ENCODE results near the gene INHBC.

DNA sequence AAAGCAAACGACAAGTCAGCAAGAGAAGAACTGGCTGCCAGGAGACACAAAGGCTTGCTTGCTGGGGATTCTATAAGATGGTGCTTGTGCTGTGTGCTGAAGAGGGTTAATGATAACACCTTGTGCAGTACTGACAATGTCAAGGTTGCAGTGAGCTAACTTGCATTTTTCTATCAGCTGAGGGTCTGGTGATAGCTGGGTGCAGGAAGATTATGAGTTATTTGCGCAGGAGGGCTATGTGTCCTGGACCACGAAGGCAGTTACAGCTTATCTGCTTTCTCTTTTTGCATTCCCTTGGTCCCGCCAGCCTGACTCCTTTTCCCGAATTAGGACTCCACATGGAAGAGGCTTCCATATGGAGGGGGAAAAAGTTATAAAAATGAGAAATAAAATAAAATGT, 46.2 kb upstream of the INHBC start:
- TF ChIP-seq, protein P1, sequence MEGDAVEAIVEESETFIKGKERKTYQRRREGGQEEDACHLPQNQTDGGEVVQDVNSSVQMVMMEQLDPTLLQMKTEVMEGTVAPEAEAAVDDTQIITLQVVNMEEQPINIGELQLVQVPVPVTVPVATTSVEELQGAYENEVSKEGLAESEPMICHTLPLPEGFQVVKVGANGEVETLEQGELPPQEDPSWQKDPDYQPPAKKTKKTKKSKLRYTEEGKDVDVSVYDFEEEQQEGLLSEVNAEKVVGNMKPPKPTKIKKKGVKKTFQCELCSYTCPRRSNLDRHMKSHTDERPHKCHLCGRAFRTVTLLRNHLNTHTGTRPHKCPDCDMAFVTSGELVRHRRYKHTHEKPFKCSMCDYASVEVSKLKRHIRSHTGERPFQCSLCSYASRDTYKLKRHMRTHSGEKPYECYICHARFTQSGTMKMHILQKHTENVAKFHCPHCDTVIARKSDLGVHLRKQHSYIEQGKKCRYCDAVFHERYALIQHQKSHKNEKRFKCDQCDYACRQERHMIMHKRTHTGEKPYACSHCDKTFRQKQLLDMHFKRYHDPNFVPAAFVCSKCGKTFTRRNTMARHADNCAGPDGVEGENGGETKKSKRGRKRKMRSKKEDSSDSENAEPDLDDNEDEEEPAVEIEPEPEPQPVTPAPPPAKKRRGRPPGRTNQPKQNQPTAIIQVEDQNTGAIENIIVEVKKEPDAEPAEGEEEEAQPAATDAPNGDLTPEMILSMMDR (conservative IDR thresholded peaks at IDR 0.05) = no peak
- TF ChIP-seq EZH2 (IDR thresholded peaks at IDR 0.05; ENCODE audit: low read depth) = no peak
